HepG2 (cell line): ENCODE measurements around the gene STC2. TPM values are rescaled to one million over a fixed set of nuclear protein-coding genes. Genes with fewer than 3 reads are reported as not detected.

Experiments
- ASH2L ChIP-seq: fragments of 300-600, 200-600 bp; sonication (generic); IDR thresholded peaks from 2 replicates; pipeline ENCODE4 v1.7.0; 2017; ENCODE audit warnings: low read depth, mild to moderate bottlenecking, moderate library complexity, mixed read lengths, low read length; ENCODE audit not compliant: insufficient read length
- CBFB ChIP-seq: sonication (generic); formaldehyde crosslinking; IDR thresholded peaks from 2 replicates; pipeline ENCODE4 v1.4.0; 2020; ENCODE audit warnings: missing genetic modification reagents
- CEBPB ChIP-seq: IDR thresholded peaks from 2 replicates; pipeline ENCODE4 v1.6.1; 2011; ENCODE audit warnings: low read depth, low read length, improper control_type of control experiment, borderline replicate concordance
- DBP ChIP-seq: sonication (generic); formaldehyde crosslinking; IDR thresholded peaks from 2 replicates; pipeline ENCODE4 v1.4.0; 2020; ENCODE audit warnings: missing genetic modification reagents; ENCODE audit errors: not compliant biosample characterization
- DNMT1 ChIP-seq: sonication (generic); formaldehyde crosslinking; IDR thresholded peaks from 2 replicates; pipeline ENCODE4 v1.5.1; 2020; ENCODE audit warnings: mild to moderate bottlenecking, missing genetic modification reagents
- HOXD1 ChIP-seq: sonication (generic); formaldehyde crosslinking; IDR thresholded peaks from 2 replicates; pipeline ENCODE4 v1.5.0; 2020; ENCODE audit warnings: missing genetic modification reagents
- IKZF4 ChIP-seq: sonication (generic); formaldehyde crosslinking; IDR thresholded peaks from 2 replicates; pipeline ENCODE4 v1.5.1; 2020; ENCODE audit warnings: borderline replicate concordance, mild to moderate bottlenecking, low read depth, missing genetic modification reagents; ENCODE audit errors: not compliant biosample characterization
- KLF16 ChIP-seq, 2 experiments: sonication (generic) in 1 of 2; formaldehyde crosslinking in 1 of 2; IDR thresholded peaks; 2 replicates each; pipeline versions ENCODE4 v1.6.1 to v1.8.0; 2016 to 2023; ENCODE audit warnings: missing genetic modification reagents in 2 of 2, missing compliant biosample characterization in 1 of 2
- MAFF ChIP-seq: IDR thresholded peaks from 2 replicates; pipeline ENCODE4 v1.6.1; 2011; ENCODE audit warnings: low read depth, low read length, improper control_type of control experiment
- MEIS2 ChIP-seq: sonication (generic); formaldehyde crosslinking; IDR thresholded peaks from 2 replicates; pipeline ENCODE4 v1.9.0; 2021; ENCODE audit warnings: mild to moderate bottlenecking, missing genetic modification reagents
- PRPF4 ChIP-seq: fragments of 200-400 bp; formaldehyde crosslinking; IDR thresholded peaks from 2 replicates; pipeline ENCODE4 v1.6.1; 2016; ENCODE audit warnings: low read length, low read depth; ENCODE audit not compliant: poor library complexity, severe bottlenecking
- SMAD9 ChIP-seq: sonication (generic); formaldehyde crosslinking; IDR thresholded peaks from 2 replicates; pipeline ENCODE4 v1.5.1; 2020; ENCODE audit warnings: mild to moderate bottlenecking, missing genetic modification reagents
- TBX2 ChIP-seq: sonication (generic); formaldehyde crosslinking; IDR thresholded peaks from 2 replicates; pipeline ENCODE4 v1.5.0; 2020; ENCODE audit warnings: missing genetic modification reagents, mild to moderate bottlenecking, borderline replicate concordance
- ZBTB2 ChIP-seq: sonication (generic); formaldehyde crosslinking; IDR thresholded peaks from 2 replicates; pipeline ENCODE4 v1.8.0; 2022; ENCODE audit warnings: low read depth, missing genetic modification reagents
- ZBTB34 ChIP-seq: sonication (generic); formaldehyde crosslinking; IDR thresholded peaks from 2 replicates; pipeline ENCODE4 v1.8.0; 2022; ENCODE audit warnings: mild to moderate bottlenecking, missing genetic modification reagents
- ZBTB37 ChIP-seq: sonication (generic); formaldehyde crosslinking; IDR thresholded peaks from 2 replicates; pipeline ENCODE4 v1.4.0; 2020; ENCODE audit warnings: mild to moderate bottlenecking, missing genetic modification reagents
- ZBTB7B ChIP-seq: sonication (generic); formaldehyde crosslinking; IDR thresholded peaks from 2 replicates; pipeline ENCODE4 v1.4.0; 2020; ENCODE audit warnings: missing genetic modification reagents
- ZFP36 ChIP-seq: fragments of 150-350 bp; IDR thresholded peaks from 2 replicates; pipeline ENCODE4 v1.6.1; 2018; ENCODE audit warnings: borderline replicate concordance, low read length, low read depth; ENCODE audit not compliant: partially characterized antibody
- ZFP90 ChIP-seq: sonication (generic); formaldehyde crosslinking; IDR thresholded peaks from 2 replicates; pipeline ENCODE4 v1.8.0; 2022; ENCODE audit warnings: missing genetic modification reagents, mild to moderate bottlenecking, inconsistent platforms, borderline replicate concordance
- ZNF136 ChIP-seq: sonication (generic); formaldehyde crosslinking; IDR thresholded peaks from 2 replicates; pipeline ENCODE4 v1.8.1; 2022; ENCODE audit warnings: low read depth, mild to moderate bottlenecking, moderate library complexity, missing genetic modification reagents
- ZNF207 ChIP-seq: fragments of 450-650 bp; IDR thresholded peaks from 2 replicates; pipeline ENCODE4 v1.6.1; 2016; ENCODE audit warnings: antibody characterized with exemption, borderline replicate concordance
- ZNF296 ChIP-seq: sonication (generic); formaldehyde crosslinking; conservative IDR thresholded peaks from 2 replicates; pipeline ENCODE4 v1.5.0; 2020; ENCODE audit warnings: mild to moderate bottlenecking, missing genetic modification reagents
- ZNF614 ChIP-seq: IDR thresholded peaks from 2 replicates; pipeline ENCODE4 v1.6.1; 2018; ENCODE audit warnings: missing biosample characterization, missing genetic modification reagents, inconsistent platforms, borderline replicate concordance
- ZSCAN22 ChIP-seq: sonication (generic); formaldehyde crosslinking; IDR thresholded peaks from 2 replicates; pipeline ENCODE4 v1.4.0; 2020; ENCODE audit warnings: mild to moderate bottlenecking, missing genetic modification reagents
- ZSCAN31 ChIP-seq: sonication (generic); formaldehyde crosslinking; IDR thresholded peaks from 2 replicates; pipeline ENCODE4 v1.5.0; 2020; ENCODE audit warnings: low read depth, mild to moderate bottlenecking, missing genetic modification reagents
- polyA plus RNA-seq, 8 experiments: library from polyadenylated mRNA; depleted of rRNA in 3 of 8; stranded (reverse) in 7 of 8; unstranded in 1 of 8; fragments of >200 nt; fragmentation: Illumina TruSeq in 4 of 8; extraction: Trizol in 4 of 8; gene quantifications; 2 replicates each; pipeline versions ENCODE4 v1.2.1 to v1.2.3, GENCODE V29; 2011 to 2016; ENCODE audit warnings: low read depth in 4 of 8, missing spikeins in 1 of 8, mixed read lengths in 1 of 8; ENCODE audit not compliant: insufficient read depth in 1 of 8
- total RNA-seq, 5 experiments: library from RNA; depleted of rRNA; stranded (reverse); fragments of >200 nt; fragmentation: Illumina TruSeq; extraction: Trizol; gene quantifications; 2 replicates each; pipeline ENCODE4 v1.2.3, GENCODE V29; 2016; ENCODE audit warnings: low read depth in 1 of 5

STC2 gene
- total and polyA plus RNA-seq, 2 of the 13 experiments (the other 11 are each of a cell fraction or from before 2014, with no cell fraction given): 27.1 to 69.2 TPM

GRCh38 chr5:173303878-173304590 lies 24.2 kb downstream of the STC2 start (continued):
- TF ChIP-seq ZBTB2 (CRISPR knock-in tag) (no peak), ZFP36 (no peak), CEBPB (no peak), ZFP90 (CRISPR knock-in tag) (0 out of 2 replicates have a peak, but pooled peaks have one; percentile 80), CBFB (CRISPR knock-in tag) (no peak), ZBTB34 (CRISPR knock-in tag) (no peak), ZNF614 (no peak), TBX2 (CRISPR knock-in tag) (peak; percentile 91), IKZF4 (no peak), ZNF207 (no peak), DNMT1 (CRISPR knock-in tag) (no peak), MEIS2 (CRISPR knock-in tag) (peak; percentile 64; the same call in 1 of the 2 replicates), ZNF136 (CRISPR knock-in tag) (no peak), ZSCAN22 (CRISPR knock-in tag) (peak; percentile 53; the same call in 1 of the 2 replicates), KLF16 (CRISPR knock-in tag; IDR thresholded peaks at IDR 0.05) (peak in 1 of 2 experiments; percentile 4; a peak in 1 of 4 replicates), ZBTB7B (CRISPR knock-in tag) (0 out of 2 replicates have a peak, but pooled peaks have one; percentile 49), HOXD1 (CRISPR knock-in tag) (no peak), PRPF4 (no peak), DBP (CRISPR knock-in tag) (no peak), ZBTB37 (CRISPR knock-in tag) (no peak), ZSCAN31 (CRISPR knock-in tag) (no peak; the same call in 1 of the 2 replicates), ZNF296 (no peak), MAFF (peak; percentile 55; the same call in 1 of the 2 replicates), SMAD9 (no peak), ASH2L (no peak)
